Measurements from ENCODE around the gene HVCN1.
A peak's percentile ranks its signal among the peaks of the same experiment; 100 is the strongest.
"Not testable (repeated sequence)": the region's sequence is repeated elsewhere in the genome, so short reads cannot be mapped to it uniquely, and the experiment has no call there.

Gene HVCN1

GRCh38 chr12:110668480-110669192 lies 20.3 kb downstream of the HVCN1 start:
- DNase-seq (ENCODE audit: extremely low read depth in 1 of 2, low read depth in 1 of 2), result no peak

DNA sequence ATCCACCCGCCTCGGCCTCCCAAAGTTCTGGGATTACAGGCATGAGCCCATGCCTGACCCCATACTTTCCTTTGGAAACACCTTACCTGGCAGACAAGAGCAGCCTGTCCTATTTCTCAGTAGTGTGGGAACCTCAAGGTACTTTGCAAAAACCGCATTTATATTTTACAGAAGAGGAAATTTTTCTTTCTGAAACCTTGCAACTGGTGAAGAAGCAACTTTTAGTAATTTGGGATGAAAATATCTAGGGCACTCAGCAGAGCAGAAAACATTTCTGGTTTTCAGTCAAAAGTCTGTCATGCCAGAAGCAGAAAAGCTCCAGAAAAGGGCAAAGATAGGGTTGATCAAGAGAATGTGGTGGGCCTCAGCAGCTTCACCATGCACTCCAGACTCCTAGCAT lies 21.2 kb downstream of the HVCN1 start:
- DNase-seq (ENCODE audit: extremely low read depth in 1 of 2, low read depth in 1 of 2), result no peak

- DNase-seq (ENCODE audit: extremely low read depth in 1 of 2, low read depth in 1 of 2), result no peak
These were observed 22.0 kb downstream of the HVCN1 start for GRCh38 chr12:110666892-110667291.

- peak; percentile 27 to 32 for DNase-seq (ENCODE audit: extremely low read depth in 1 of 2, low read depth in 1 of 2)
These were observed 27.5 kb downstream of the HVCN1 start for GRCh38 chr12:110661337-110661972.

- no peak for DNase-seq (ENCODE audit: extremely low read depth in 1 of 2, low read depth in 1 of 2)
These were observed 30.0 kb downstream of the HVCN1 start for GRCh38 chr12:110658878-110659277.

- no peak for DNase-seq (ENCODE audit: extremely low read depth in 1 of 2, low read depth in 1 of 2)
These were observed 30.7 kb downstream of the HVCN1 start for GRCh38 chr12:110658242-110658641.

DNA sequence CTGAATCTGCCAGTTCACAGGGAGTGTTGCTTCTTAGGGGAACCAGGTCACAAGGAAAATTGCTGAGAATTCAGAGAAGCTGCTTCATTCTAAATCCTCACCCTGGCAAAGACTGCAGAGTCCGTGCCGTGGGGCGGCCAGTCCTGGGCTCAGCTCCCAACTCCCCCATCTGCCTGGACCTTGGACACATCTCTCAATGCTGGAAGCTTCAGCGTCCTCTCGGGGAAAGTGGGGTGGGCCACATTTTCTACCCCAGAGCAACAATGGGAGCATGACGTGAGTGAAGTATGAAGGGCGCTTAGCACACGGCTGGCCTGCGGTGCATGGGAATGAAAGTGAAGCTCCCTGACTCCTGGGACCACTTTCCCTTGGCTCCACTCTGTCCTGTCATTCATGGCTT lies 31.2 kb downstream of the HVCN1 start:
- DNase-seq (ENCODE audit: extremely low read depth in 1 of 2, low read depth in 1 of 2), result no peak

DNA sequence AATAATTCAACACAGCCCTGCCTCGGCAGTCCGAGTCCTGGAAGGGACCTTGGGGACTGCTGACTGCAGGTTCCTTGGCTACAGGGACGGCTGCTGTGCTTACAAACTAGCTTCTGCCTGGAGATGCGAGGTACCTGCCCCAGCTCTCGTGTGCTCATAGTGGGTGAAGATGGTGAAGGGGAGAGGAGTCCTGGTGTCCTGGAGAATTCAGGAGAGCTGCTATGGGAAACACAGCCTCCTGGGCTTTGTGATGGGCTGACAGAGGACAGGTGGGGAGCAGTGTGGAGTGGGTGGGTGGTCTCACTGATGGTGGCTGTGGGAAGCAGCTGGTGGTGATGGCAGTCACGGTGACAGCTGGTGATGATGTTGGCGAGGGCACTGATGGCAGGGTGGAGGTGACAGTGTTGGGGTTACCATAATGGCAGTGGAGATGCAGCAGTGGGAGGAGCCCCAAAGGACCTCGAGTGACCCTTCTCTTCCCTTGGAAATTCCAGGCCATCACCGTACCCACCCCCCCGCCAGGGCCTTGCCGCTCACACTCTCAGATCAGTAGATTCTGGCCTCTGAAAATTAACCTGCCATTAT lies 32.8 kb downstream of the HVCN1 start:
- DNase-seq (ENCODE audit: extremely low read depth in 1 of 2, low read depth in 1 of 2), result no peak

- DNase-seq (ENCODE audit: extremely low read depth in 1 of 2, low read depth in 1 of 2), result not testable (repeated sequence)
These were observed 34.7 kb downstream of the HVCN1 start for GRCh38 chr12:110654238-110654637.

GRCh38 chr12:110649341-110649847 lies 39.5 kb downstream of the HVCN1 start:
- no peak for DNase-seq (ENCODE audit: extremely low read depth in 1 of 2, low read depth in 1 of 2)

- no peak for DNase-seq (ENCODE audit: extremely low read depth in 1 of 2, low read depth in 1 of 2)
These were observed 41.3 kb downstream of the HVCN1 start for GRCh38 chr12:110647631-110648040.

- no peak for DNase-seq (ENCODE audit: extremely low read depth in 1 of 2, low read depth in 1 of 2)
These were observed 47.4 kb downstream of the HVCN1 start for GRCh38 chr12:110641521-110641920.

GRCh38 chr12:110640275-110641025 lies 48.5 kb downstream of the HVCN1 start:
- no peak for DNase-seq (ENCODE audit: extremely low read depth in 1 of 2, low read depth in 1 of 2)

DNA sequence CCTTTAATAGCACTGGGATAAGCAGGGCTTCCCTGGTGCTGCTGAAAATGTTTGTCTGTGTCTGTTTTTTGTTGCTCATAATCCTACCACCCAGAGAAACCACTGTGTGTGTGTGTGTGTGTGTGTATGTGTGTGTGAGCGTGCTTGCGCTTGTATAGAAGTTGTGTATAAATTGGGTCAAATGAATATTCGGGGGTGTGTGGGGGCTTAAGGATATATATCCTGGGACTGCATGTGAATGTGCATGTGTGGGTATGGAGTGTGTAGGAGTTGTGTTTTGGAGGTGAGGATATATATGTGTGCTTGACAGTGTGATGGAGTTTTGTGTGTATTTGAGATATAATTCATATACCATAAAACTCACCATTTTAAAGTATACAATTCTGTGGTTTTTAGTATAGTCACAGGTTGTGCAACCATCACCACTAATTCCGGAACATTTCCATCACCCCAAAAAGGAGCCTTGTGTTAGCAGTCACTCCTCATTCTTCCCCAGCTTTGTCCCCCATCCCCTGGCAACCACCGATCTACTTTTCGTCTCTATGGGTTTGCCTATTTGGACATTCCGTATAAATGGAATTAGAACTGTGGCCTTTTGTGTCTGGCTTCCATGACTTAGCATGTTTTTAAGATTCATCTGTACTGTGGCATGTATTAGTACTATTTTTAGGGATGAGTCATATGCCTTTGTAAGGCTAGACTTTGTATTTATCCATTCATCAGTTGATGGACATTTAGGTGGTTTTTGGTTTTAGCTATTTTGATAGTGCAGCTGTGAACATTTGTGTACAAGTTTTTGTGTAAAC lies 49.4 kb downstream of the HVCN1 start:
- DNase-seq (ENCODE audit: extremely low read depth in 1 of 2, low read depth in 1 of 2), result no peak

DNA sequence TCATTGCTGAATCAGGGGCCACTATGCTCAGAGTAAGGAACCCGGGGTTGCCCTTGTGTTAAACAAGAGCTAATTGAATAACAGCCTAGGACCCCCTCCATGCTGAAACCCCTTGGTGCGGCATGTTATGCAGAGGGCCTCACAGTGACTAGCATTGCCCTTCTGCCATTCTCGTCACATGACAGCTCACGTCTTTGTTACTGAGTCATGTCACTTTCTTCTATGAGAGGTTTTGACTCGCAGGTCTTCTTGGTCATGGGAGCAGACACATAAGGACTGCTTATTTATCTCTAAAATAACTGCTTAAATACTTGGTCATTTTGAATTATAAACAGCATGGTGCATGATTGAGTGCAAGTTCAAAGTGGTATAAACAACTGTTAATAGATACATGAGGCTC lies 50.1 kb downstream of the HVCN1 start:
- no peak for DNase-seq (ENCODE audit: extremely low read depth in 1 of 2, low read depth in 1 of 2)

- no peak for DNase-seq (ENCODE audit: extremely low read depth in 1 of 2, low read depth in 1 of 2)
These were observed 51.0 kb downstream of the HVCN1 start for GRCh38 chr12:110637869-110638441.

DNA sequence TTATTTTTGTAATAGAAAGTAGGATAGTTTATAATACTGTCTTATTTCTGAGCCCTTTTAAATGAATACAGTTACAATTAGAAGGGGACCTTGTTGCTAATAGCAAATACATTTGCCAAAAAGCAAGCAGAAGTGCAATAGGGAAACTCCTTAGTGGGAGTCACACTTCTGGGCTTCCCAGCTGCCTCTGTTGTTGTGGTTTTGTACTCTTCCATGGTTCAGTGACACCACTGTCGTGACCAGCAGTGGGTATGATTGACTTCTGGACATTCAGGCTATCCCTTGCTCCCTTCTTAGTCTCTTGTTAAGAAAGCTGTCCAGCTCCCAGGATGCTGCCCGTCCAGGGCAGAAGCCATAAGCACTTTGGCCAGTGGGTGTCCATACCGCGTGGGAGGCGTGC lies 52.4 kb downstream of the HVCN1 start:
- DNase-seq (ENCODE audit: extremely low read depth in 1 of 2, low read depth in 1 of 2), result no peak

GRCh38 chr12:110635055-110635454 lies 53.9 kb downstream of the HVCN1 start:
- DNase-seq (ENCODE audit: extremely low read depth in 1 of 2, low read depth in 1 of 2), result no peak

DNA sequence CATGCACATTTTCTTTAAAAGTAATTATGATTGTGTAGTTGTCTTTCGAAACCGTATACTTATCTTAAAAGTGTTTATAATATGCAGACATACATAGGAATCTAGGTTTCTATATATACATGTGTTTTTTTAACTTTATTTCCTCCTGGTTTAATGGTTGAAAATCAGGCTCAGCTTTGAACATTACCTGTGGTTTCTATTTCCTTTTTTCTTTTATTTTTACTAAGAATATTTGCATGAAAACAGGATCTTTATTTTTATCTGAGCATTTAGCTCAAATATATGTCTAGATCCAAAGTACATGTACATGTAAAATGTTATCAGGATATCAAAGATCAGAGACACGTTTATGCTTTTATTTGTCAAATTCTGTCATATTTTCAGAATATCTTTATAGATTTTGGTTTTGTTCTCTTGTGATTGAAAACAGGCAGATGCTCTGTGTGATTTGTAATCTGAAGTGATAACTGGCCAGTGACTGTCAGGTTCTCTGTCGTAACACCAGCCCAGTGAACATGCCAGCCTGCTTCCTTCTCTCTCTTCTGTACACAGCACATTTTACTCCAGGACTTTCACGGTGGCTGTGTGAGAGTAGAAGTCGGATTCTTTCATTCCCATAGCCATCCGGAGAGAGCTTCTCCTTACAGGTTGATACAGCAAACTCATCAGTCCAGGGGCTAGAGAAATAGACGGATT lies 61.3 kb downstream of the HVCN1 start:
- DNase-seq (ENCODE audit: extremely low read depth in 1 of 2, low read depth in 1 of 2), result no peak

DNA sequence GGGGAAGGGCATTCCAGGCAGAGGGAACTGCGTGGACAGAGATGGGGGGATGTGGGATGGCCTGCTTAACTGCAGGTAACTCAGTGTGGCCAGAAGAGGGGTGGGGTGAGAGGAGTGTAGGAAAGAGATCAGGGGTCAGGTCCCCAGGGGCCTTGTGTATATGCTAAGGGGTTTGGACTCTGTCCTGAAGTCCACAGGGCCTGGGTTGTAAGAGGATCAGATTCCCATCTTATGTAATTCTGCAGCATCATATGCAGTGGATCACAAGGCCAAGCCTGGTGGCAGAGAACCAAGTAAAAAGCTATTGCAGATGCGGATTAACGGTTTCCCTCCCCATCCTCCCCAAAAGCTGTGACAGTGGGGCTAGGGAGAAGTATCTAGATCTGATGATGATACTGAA lies 66.3 kb downstream of the HVCN1 start:
- DNase-seq (ENCODE audit: extremely low read depth in 1 of 2, low read depth in 1 of 2), result no peak
